ENCODE data around the gene NGF.

Gene NGF

GRCh38 chr1:115241309-115241708 is 96.7 kb downstream of the NGF start:
- H3K4me3 ChIP-seq (ENCODE audit: low read length), result no peak overlapping the region
- no peak for TF ChIP-seq CTCF (conservative IDR thresholded peaks at IDR 0.05; ENCODE audit: low read length)
- DNase-seq (ENCODE audit: low read depth), result no peak

DNA sequence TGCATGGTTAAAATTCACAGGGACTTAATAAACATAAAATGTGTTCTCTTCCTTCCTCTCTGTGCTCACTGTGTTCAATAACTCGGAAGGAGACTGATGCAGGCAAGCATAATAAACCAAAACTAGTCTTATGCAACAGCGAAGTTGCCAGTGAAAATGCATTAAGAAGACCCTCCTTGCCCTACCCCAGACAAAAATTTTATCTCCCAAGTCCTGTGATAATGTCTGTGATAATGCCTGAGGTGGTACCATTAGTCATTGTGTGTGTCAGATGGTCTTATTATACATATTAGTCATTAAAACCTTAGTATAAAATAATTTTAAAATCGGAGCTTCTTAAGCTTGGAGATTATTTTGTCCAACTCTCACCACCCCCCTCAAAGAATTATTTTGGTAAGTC is 97.8 kb downstream of the NGF start:
- H3K4me3 ChIP-seq (ENCODE audit: low read length), result peak overlapping the region; percentile 28
- DNase-seq (ENCODE audit: low read depth), result no peak

GRCh38 chr1:115239426-115239825 is 98.6 kb downstream of the NGF start:
- peak; percentile 96 for DNase-seq (ENCODE audit: low read depth)
- H3K4me3 ChIP-seq (ENCODE audit: low read length), result peak overlapping the region; percentile 28
- no peak for TF ChIP-seq CTCF (conservative IDR thresholded peaks at IDR 0.05; ENCODE audit: low read length)

More for the DNA sequence above, 97.8 kb downstream of the NGF start:
- no peak for TF ChIP-seq CTCF (conservative IDR thresholded peaks at IDR 0.05; ENCODE audit: low read length)

- no peak for TF ChIP-seq CTCF (conservative IDR thresholded peaks at IDR 0.05; ENCODE audit: low read length)
- DNase-seq (ENCODE audit: low read depth), result no peak
- H3K4me3 ChIP-seq (ENCODE audit: low read length), result no peak overlapping the region
These were observed 99.0 kb downstream of the NGF start for GRCh38 chr1:115239148-115239422.

- no peak for DNase-seq (ENCODE audit: low read depth)
These were observed 99.5 kb downstream of the NGF start for GRCh38 chr1:115238336-115239147.

GRCh38 chr1:115237507-115237906 is 100.5 kb downstream of the NGF start:
- H3K4me3 ChIP-seq (ENCODE audit: low read length), result no peak overlapping the region
- DNase-seq (ENCODE audit: low read depth), result peak; percentile 64
- TF ChIP-seq CTCF (conservative IDR thresholded peaks at IDR 0.05; ENCODE audit: low read length), result no peak; the same call in 1 of the 2 replicates

More at GRCh38 chr1:115238336-115239147, 99.5 kb downstream of the NGF start:
- no peak for TF ChIP-seq CTCF (conservative IDR thresholded peaks at IDR 0.05; ENCODE audit: low read length)
- no peak overlapping the region for H3K4me3 ChIP-seq (ENCODE audit: low read length)

DNA sequence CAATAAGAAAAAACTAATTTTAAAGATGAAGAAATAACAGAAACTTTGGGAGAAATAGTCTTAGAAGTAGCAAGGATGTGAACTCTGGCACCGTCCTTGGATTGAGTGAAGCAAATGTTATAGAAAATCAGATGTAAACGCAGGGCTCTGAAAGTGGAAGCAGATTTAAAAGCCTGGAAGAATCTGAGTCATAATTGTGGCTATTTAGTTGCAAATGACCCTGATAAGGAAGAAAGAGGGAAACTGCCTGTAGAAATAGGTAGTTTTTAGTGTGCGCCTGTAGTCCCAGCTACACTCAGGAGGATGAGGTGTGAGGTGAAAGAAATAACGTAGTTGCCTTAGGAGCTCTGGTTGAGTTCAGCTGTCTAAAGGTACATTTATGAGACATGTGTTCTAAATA is 101.0 kb downstream of the NGF start:
- no peak for TF ChIP-seq CTCF (conservative IDR thresholded peaks at IDR 0.05; ENCODE audit: low read length)
- no peak overlapping the region for H3K4me3 ChIP-seq (ENCODE audit: low read length)
- no peak for DNase-seq (ENCODE audit: low read depth)

Data from AG10803 (cell line).